WI38 (cell line): ENCODE data around the gene AADACL4.

ENCODE experiments used
- H3K4me3 ChIP-seq: 2 replicates; pipeline ENCODE4 v1.5.1; 2011; ENCODE audit warnings: low read depth, mild to moderate bottlenecking, control low read depth, low read length
- CTCF ChIP-seq: IDR thresholded peaks from 2 replicates; pipeline ENCODE4 v1.5.1; 2012; ENCODE audit warnings: low read depth, mild to moderate bottlenecking, control low read depth, low read length

Gene AADACL4

GRCh38 chr1:12678350-12678749 lies 34.5 kb downstream of the AADACL4 start:
- H3K4me3 ChIP-seq, result no peak overlapping the region
- TF ChIP-seq CTCF, result no peak

DNA sequence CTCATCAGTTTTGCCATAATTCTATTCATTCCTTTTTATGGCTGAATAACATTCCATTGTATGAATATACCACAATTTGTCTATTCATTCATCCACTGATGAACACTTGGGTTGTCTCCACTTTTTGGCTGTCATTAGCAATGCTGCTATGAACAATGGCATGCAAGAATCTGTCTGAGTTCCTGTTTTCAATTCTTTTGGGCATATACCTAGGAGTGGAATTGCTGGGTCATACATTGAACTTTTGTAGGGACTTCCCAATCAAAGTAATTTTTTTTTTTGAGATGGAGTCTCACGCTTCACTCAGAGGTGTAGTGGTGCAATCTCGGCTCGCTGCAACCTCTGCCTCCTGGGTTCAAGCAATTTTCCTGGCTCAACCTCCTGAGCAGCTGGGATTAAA lies 34.9 kb downstream of the AADACL4 start:
- H3K4me3 ChIP-seq, result no peak overlapping the region
- no peak for TF ChIP-seq CTCF

- TF ChIP-seq CTCF, result no peak
- no peak overlapping the region for H3K4me3 ChIP-seq
These were observed 46.3 kb downstream of the AADACL4 start for GRCh38 chr1:12690156-12690555.

DNA sequence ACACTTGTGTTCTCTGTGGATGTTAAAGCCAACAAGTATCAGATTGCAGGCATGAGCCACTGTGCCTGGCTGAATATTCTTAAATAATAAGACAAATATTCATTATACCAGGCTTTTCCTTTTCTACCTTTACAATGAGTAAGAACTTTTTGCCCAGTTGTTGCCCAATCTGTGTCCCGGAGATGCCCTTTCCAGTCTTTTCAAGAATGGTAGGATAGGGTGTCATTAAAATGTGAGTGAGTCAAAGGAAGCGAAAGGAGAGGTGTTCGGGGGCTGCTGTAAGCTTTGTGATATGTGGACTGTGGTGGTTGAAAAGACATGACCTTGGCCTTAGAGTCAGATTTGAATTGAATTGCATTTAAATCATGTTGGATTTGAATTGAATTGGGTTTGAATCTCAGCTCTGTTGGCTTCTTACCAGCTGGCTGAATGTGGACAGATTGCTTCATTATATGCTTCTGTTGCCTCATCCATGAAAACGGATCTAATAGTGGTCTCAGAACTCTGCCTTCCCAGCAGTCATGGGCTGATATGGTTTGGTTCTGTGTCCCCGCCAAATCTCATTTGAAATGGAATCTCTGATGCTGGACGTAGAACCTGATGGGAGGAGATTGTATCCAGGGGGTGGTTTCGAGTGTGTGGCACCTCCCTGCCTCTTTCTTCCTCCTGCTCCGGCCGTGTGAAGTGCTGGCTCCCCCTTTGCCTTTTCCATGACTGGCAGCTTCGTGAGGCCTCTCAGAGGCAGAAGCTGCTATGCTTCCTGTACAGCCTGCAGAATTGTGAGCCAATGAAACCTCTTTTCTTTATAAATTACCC lies 49.3 kb downstream of the AADACL4 start:
- TF ChIP-seq CTCF, result no peak
- H3K4me3 ChIP-seq, result no peak overlapping the region

DNA sequence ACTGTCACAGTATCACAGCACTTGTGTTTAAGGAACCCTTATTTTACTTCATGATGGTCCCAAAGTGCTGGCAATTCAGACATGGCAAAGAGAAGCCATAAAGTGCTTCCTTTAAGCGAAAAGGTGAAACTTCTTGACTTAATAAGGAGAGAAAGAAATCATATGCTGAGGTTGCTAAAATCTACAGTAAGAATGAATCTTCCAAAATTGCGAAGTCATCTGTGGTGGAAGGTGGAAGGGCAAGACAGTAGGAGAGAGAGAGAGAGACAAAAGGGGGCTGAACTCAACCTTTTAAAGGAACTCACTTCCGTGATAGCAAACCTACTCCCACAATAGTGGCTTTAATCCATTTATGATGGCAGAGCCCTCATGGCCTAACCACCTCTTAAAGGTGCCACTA lies 52.8 kb downstream of the AADACL4 start:
- TF ChIP-seq CTCF, result no peak
- no peak overlapping the region for H3K4me3 ChIP-seq

DNA sequence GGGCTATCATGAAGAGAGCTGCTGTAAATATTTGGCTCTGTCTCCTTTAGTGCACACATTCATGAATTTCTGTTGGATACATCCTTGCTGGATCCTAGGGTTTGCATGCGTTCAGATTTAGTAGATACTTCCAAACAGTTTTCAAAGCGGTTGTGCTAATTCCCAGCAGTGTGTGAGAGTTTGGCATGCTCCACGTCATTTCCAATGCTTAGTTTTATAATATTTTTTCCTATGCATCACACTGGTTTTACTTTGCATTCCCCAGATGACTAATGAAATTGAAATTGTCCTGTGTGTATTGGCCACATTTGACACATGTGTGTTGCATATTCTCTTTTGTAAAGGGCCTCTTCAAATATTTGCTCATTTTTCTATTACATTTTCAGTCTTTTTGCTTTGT lies 53.5 kb downstream of the AADACL4 start:
- TF ChIP-seq CTCF, result no peak
- H3K4me3 ChIP-seq, result no peak overlapping the region

GRCh38 chr1:12703821-12704451 lies 60.1 kb downstream of the AADACL4 start:
- H3K4me3 ChIP-seq, result no peak overlapping the region
- TF ChIP-seq CTCF, result no peak
